Measurements from ENCODE around the gene SPANXN2. TPM values are rescaled to one million over a fixed set of nuclear protein-coding genes. Genes with fewer than 3 reads are reported as not detected.

SPANXN2 gene
- total RNA-seq, 4 donors from 2014 or later, result not detected

GRCh38 chrX:143664302-143664701 is 56.2 kb downstream of the SPANXN2 start:
- no peak overlapping the region for H3K4me3 ChIP-seq
- no peaks in the 10 kb centered on the region for H3K36me3 ChIP-seq
- no peak for TF ChIP-seq POLR2A (IDR thresholded peaks at IDR 0.05)
- TF ChIP-seq CTCF (IDR thresholded peaks at IDR 0.05), result peak in 4 of 6 experiments; percentile 20 to 40 (median 31)
- no peaks in the 10 kb centered on the region for H3K27me3 ChIP-seq
- H3K9me3 ChIP-seq, result no peaks in the 10 kb centered on the region
- no peaks in the 10 kb centered on the region for H3K4me1 ChIP-seq
- no peak overlapping the region for H3K27ac ChIP-seq
- DNase-seq, result no peak

GRCh38 chrX:143663755-143664154 is 56.8 kb downstream of the SPANXN2 start:
- TF ChIP-seq CTCF (IDR thresholded peaks at IDR 0.05) (no peak), POLR2A (IDR thresholded peaks at IDR 0.05) (no peak)
- Histone ChIP-seq H3K9me3 (no peaks in the 10 kb centered on the region), H3K4me3 (no peak overlapping the region), H3K4me1 (no peaks in the 10 kb centered on the region), H3K27me3 (no peaks in the 10 kb centered on the region), H3K27ac (no peak overlapping the region), H3K36me3 (no peaks in the 10 kb centered on the region)
- no peak for DNase-seq

Other genes starting within 250 kb of the SPANXN2 start
- gene SPANXN3, start 203.3 kb downstream of the SPANXN2 start, total RNA-seq, result not detected
- gene SLITRK4, start 84.7 kb downstream of the SPANXN2 start, total RNA-seq, result 1 to 10 TPM in 1 of 4 donors, under 1 TPM in 1, not detected in 2; 0.28 to 1.2 TPM
- not detected for gene UBE2NL, start 163.3 kb upstream of the SPANXN2 start, total RNA-seq

Data from Peyer's patch (tissue), 4 donors.